ENCODE results near the gene LSM7. TPM values are rescaled to one million over a fixed set of nuclear protein-coding genes. Genes with fewer than 3 reads are reported as not detected.

The LSM7 gene
- polyA plus RNA-seq, 1 experiment = 165 TPM

- ChIA-PET POLR2A (no interaction called here), CTCF (interaction anchor here (1.0 to 5.3 kb wide), 4 partner anchors 15 to 134 kb away, joined by 3 to 34 read pairs (median 4); no protein-coding TSS in a partner anchor)
- Histone ChIP-seq H3K4me3 (ENCODE audit: low read depth, low read length) (peak overlapping the region; percentile 9), H3K27me3 (ENCODE audit: control insufficient read depth, insufficient read depth, low read length) (peaks cover 27% of the 10 kb centered on the region), H3K36me3 (ENCODE audit: control insufficient read depth, insufficient read depth, low read length) (no peaks in the 10 kb centered on the region)
- no peak for DNase-seq (ENCODE audit: low read depth)
- no peak for TF ChIP-seq CTCF (IDR thresholded peaks at IDR 0.05; ENCODE audit: insufficient read depth, low read depth, low read length)
Measured at GRCh38 chr19:2289714-2290435, 38.5 kb downstream of the LSM7 start.

DNA sequence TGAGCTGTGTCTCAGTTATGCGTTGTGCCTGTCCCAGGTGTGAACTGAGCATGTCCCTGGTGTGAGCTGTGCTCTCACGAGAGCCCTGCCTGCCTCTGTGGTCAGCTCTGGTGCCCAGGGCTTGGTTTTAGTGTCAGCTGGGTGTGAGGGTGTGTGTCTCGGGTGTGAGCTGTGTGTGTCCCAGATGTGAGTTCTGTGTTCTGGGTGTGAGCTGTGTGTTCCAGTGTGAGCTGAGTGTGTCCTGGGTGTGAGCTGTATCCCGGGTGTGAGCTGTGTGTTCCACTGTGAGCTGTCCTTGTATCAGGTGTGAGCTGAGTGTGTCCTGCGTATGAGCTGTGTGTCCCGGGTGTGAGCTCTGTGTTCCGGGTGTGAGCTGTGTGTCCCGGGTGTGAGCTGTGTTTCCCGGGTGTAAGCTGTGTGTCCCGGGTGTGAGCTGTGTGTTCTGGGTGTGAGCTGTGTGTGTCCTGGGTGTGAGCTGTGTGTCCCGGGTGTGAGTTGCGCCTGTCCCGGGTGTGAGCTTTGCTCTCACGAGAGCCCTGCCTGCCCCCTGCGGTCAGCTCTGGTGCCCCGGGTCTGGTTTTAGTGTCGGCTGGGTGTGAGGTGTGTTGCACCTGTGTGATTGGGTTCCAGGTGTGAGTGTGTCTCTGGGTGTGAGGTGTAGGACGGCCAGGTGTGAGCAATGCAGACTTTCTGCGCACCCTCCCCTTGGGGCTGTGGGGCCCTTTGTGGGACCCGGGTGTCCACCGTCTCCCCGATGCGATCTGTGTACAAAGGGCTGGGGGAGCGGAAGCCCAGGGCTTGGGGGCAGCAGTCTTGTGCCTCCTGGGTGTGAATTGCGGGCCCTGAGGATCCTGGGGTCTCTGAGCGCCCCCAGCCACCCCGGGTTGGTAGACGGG lies 39.3 kb downstream of the LSM7 start:
- H3K36me3 ChIP-seq (ENCODE audit: control insufficient read depth, insufficient read depth, low read length) = no peaks in the 10 kb centered on the region
- no peak for DNase-seq (ENCODE audit: low read depth)
- ChIA-PET CTCF (interaction anchor here (0.7 to 5.3 kb wide), 5 partner anchors 14 to 133 kb away, joined by 3 to 34 read pairs (median 4); no protein-coding TSS in a partner anchor), POLR2A (no interaction called here)
- peaks cover 27% of the 10 kb centered on the region for H3K27me3 ChIP-seq (ENCODE audit: control insufficient read depth, insufficient read depth, low read length)
- no peak overlapping the region for H3K4me3 ChIP-seq (ENCODE audit: low read depth, low read length)
- TF ChIP-seq CTCF (IDR thresholded peaks at IDR 0.05; ENCODE audit: insufficient read depth, low read depth, low read length) = no peak

DNA sequence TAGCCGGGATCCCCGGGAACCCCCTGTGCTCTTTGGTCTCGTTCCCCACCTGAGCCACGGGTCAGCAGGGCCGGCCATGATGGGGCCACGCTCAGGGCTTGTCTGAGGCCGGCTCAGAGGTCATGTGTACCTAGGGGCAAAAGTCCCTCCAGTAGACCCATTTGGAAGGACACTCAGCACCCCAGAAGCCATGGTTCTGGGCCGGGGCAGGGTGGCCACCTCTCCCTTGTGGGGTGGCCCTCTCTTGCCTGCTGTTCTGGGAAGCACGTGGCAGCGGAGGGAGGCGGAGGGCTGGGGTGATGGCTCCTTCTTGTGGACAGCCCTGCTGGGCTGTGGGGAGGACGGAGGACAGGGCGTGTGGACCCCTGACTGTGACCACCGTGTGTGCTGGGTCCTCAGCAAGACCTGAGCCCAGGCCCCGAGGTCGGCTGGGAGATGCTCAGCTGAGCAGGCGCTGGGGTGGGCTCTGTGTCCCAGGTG lies 40.0 kb downstream of the LSM7 start:
- ChIA-PET POLR2A (no interaction called here), CTCF (interaction anchor here (0.7 to 5.3 kb wide), 3 partner anchors 14 to 45 kb away, joined by 3 to 34 read pairs (median 4); no protein-coding TSS in a partner anchor)
- H3K36me3 ChIP-seq (ENCODE audit: control insufficient read depth, insufficient read depth, low read length) = no peaks in the 10 kb centered on the region
- H3K27me3 ChIP-seq (ENCODE audit: control insufficient read depth, insufficient read depth, low read length) = peaks cover 27% of the 10 kb centered on the region
- TF ChIP-seq CTCF (IDR thresholded peaks at IDR 0.05; ENCODE audit: insufficient read depth, low read depth, low read length) = no peak
- H3K4me3 ChIP-seq (ENCODE audit: low read depth, low read length) = no peak overlapping the region
- no peak for DNase-seq (ENCODE audit: low read depth)

DNA sequence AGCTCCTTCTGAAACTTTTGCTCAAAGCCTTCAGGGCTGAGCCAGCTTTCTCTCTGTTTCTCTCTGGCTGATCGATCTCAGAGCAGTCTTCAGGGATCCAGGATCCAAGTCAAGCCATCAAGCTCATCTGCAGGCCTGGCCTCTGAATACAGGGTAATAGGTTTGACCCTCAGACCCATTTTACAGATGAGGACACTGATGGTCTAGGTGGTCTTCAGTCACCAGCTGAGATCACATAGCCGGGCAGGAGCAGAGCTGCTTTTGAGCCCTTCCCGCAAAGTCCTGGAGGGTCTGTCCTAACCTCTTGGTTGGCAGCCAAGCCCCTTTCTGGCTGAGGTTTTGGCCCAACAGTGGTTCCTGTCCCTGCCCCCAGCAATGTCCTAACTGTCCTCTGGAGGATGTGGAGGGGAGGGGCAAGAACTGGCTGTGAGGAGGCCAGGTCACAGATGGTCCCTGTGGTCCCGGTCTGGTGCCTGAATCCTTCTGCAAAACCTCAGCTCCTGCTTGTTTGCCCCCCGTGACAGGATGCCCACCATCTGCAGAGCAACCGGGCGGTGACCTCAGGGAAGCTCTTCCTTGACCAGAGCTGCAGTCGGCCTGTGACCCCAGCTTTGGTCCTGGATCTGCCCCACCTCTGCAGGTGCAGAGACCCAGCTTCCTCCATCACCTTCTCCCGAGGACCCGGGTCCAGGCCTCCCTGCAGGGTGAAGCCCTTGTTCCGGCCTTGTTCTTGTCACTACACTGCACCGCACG lies 40.6 kb downstream of the LSM7 start:
- peaks cover 27% of the 10 kb centered on the region for H3K27me3 ChIP-seq (ENCODE audit: control insufficient read depth, insufficient read depth, low read length)
- CTCF ChIA-PET = interaction anchor here (5.3 kb wide), 1 partner anchor 13 kb away, joined by 34 read pairs; no protein-coding TSS in a partner anchor
- TF ChIP-seq CTCF (IDR thresholded peaks at IDR 0.05; ENCODE audit: insufficient read depth, low read depth, low read length) = no peak

More for the DNA sequence above, 40.6 kb downstream of the LSM7 start:
- no peak for DNase-seq (ENCODE audit: low read depth)
- POLR2A ChIA-PET = no interaction called here
- H3K4me3 ChIP-seq (ENCODE audit: low read depth, low read length) = no peak overlapping the region
- H3K36me3 ChIP-seq (ENCODE audit: control insufficient read depth, insufficient read depth, low read length) = no peaks in the 10 kb centered on the region
